PC-9 (cell line): ENCODE results near the gene KLK13.

Source experiments
- CTCF ChIP-seq: fragments of 200-600 bp; sonication (generic); conservative IDR thresholded peaks from 2 replicates; pipeline ENCODE4 v1.6.1; 2017; ENCODE audit warnings: mixed run types, antibody characterized with exemption, mild to moderate bottlenecking, moderate library complexity
- EZH2 ChIP-seq: fragments of 200-600 bp; sonication (generic); IDR thresholded peaks from 2 replicates; pipeline ENCODE4 v1.8.0; 2017; ENCODE audit warnings: antibody characterized with exemption, low read depth

- TF ChIP-seq CTCF (no peak), EZH2 (no peak)
Measured at GRCh38 chr19:51091895-51092873, 27.3 kb upstream of the KLK13 start.
